GM12873 (cell line): Measurements from ENCODE around the gene CCDC33.

Experiments
- CTCF ChIP-seq: IDR thresholded peaks from 2 replicates; pipeline ENCODE4 v1.5.1; 2012; ENCODE audit warnings: low read depth, mild to moderate bottlenecking, moderate library complexity, low read length, control low read depth; ENCODE audit not compliant: insufficient read depth; ENCODE audit errors: missing control alignments

The CCDC33 gene

GRCh38 chr15:74233373-74233772, 2.8 kb upstream of the CCDC33 start:
- TF ChIP-seq CTCF = no peak

- no peak for TF ChIP-seq CTCF
These were observed 2.1 kb upstream of the CCDC33 start for GRCh38 chr15:74233851-74234597.

- no peak for TF ChIP-seq CTCF
These were observed 1.6 kb upstream of the CCDC33 start for GRCh38 chr15:74234598-74234875.

GRCh38 chr15:74239051-74239705, 3.1 kb downstream of the CCDC33 start:
- TF ChIP-seq CTCF = no peak

- peak; percentile 15 for TF ChIP-seq CTCF
These were observed 4.0 kb downstream of the CCDC33 start for GRCh38 chr15:74240002-74240568.

GRCh38 chr15:74240897-74241614, 4.9 kb downstream of the CCDC33 start:
- no peak for TF ChIP-seq CTCF
